Tibial nerve (tissue), 4 donors: Measurements from ENCODE around the gene DNMT1.

Source experiments
- EP300 ChIP-seq, 2 donors: sonication (generic); formaldehyde crosslinking; IDR thresholded peaks; one replicate each; pipeline ENCODE4 v1.6.1; 2017; ENCODE audit warnings: antibody characterized with exemption in 2 of 2, mild to moderate bottlenecking in 1 of 2
- POLR2A ChIP-seq, 2 donors: fragments of 450-650 bp; IDR thresholded peaks; one replicate each; pipeline ENCODE4 v1.6.1; 2017; ENCODE audit warnings: antibody characterized with exemption in 2 of 2, mild to moderate bottlenecking in 2 of 2, moderate library complexity in 2 of 2
- TF ChIP-seq, protein P1 (sequence below), 5 experiments: fragments of 200-600 bp in 3 of 5; fragments of 450-650 bp in 2 of 5; sonication (generic) in 3 of 5; IDR thresholded peaks; one replicate each; pipeline ENCODE4 v1.5.1; 2016 to 2019; ENCODE audit warnings: antibody characterized with exemption in 5 of 5, mild to moderate bottlenecking in 3 of 5, moderate library complexity in 2 of 5

- TF ChIP-seq EP300 (IDR thresholded peaks at IDR 0.05), result no peak
- TF ChIP-seq, protein P1, sequence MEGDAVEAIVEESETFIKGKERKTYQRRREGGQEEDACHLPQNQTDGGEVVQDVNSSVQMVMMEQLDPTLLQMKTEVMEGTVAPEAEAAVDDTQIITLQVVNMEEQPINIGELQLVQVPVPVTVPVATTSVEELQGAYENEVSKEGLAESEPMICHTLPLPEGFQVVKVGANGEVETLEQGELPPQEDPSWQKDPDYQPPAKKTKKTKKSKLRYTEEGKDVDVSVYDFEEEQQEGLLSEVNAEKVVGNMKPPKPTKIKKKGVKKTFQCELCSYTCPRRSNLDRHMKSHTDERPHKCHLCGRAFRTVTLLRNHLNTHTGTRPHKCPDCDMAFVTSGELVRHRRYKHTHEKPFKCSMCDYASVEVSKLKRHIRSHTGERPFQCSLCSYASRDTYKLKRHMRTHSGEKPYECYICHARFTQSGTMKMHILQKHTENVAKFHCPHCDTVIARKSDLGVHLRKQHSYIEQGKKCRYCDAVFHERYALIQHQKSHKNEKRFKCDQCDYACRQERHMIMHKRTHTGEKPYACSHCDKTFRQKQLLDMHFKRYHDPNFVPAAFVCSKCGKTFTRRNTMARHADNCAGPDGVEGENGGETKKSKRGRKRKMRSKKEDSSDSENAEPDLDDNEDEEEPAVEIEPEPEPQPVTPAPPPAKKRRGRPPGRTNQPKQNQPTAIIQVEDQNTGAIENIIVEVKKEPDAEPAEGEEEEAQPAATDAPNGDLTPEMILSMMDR (IDR thresholded peaks at IDR 0.05), result no peak
- TF ChIP-seq POLR2A (IDR thresholded peaks at IDR 0.05), result no peak
Observed at GRCh38 chr19:10195199-10195519, 406 bp upstream of the DNMT1 start.
